HG03280 (cell line): ENCODE results near the gene PAQR4.

Source experiments
- ATAC-seq: cut with Tn5 transposase; IDR thresholded peaks from one replicate; pipeline ENCODE4 v1.9.1; 2021; ENCODE audit warnings: mild to moderate bottlenecking, moderate library complexity; ENCODE audit not compliant: unreplicated experiment

The PAQR4 gene

DNA sequence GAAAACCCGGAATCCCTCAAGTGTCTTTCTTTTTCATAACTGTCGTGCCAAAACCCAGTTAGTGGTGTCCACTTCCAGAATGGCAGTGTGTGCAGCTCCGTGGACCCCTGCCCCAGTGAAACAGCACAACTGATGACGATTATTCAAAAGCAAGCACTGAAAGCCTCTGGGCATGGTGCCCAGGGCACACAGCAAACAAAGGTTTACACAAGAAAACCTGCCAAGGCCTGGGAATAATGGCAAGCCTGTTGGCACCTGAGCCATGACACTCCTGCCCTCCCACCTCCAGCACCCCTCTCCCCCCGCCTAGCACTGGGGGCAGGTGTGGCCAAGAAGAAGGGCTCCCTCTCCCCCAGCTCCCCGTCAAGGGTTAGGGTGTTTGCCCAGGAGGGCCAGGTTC lies 8.3 kb downstream of the PAQR4 start:
- no peak for ATAC-seq

DNA sequence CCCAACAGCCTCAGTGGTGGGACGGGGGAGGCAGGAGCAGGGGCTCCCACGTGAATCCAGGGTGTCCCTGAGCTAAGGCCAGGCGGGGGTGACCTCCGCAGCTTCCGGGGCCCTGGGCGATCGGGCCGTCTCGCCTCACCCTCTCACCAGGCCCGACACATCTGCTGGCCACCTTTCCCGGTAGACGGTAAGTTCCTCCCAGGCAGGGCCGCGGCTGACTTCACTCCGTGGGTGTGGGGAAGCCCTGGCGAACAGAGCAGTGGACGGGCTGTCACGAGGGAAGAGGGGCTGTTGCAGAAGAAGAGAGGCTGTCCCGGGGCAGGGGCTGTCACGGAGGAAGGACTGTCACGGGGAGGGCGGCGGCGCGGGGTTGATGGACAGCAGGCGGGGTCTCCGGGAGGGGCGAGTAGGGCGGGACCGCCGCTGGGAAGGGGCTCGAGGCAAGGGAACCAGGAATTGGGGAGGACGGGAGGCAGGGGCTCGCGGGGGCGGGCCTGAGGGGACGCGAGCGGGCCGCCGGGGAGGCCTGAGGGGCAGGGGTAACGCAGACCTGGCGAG lies 10.6 kb downstream of the PAQR4 start:
- ATAC-seq: no peak

GRCh38 chr16:2980227-2981176 lies 11.4 kb downstream of the PAQR4 start, which contains the start of gene PKMYT1:
PKMYT1 (minus strand) TSS chr16:2980446; CDS start chr16:2979657, 789 bp downstream.
- ATAC-seq: peak; percentile 86

DNA sequence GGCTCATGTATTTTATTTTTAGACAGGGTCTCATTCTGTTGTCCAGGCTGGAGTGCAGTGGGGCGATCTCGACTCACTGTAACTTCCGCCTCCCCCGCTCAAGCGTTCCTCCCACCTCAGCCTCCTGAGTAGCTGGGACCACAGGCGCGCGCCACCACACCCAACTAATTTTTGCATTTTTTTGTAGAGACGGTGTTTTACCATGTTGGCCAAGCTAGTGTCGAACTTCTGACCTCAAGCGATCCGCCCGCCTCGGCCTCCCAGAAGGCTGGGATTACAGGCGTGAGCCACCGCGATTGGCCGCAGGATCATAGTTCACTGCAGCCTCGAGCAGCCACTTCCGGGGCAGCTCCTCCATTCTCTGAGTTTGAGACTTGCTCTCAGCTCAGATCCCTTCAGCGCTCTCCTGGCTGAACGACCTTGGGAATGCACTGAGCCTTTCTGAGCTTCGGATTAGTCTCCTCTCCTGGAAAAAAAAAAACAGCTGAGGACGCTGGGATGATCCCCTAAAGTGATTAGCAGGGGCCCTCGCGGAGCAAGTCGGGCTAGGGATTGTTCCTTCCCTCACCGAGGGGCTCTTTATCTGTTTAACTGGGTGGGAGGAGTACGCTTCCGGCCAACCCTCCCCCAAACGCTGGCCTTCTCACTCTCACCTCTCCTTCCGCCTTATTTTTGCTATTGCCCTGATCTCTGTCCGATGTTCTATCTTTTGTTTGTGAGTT lies 12.2 kb downstream of the PAQR4 start:
- no peak for ATAC-seq

DNA sequence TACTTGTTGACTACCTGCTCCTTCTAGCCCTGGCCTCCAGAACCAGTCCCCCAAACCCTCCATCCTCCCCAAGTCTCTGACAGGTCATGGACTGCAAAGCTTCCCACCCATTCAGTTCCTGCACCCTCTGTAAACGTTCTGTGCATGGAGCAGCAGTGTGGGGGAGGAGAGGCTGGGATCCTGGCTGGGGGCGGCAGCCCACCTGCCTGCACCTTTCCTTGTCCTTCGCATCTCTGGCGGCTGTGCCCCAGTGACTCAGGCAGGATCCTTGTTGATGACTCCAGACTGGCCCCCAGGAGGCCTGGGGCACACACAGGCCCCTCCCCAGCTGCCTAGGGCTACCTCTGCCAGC lies 12.7 kb downstream of the PAQR4 start:
- no peak for ATAC-seq

DNA sequence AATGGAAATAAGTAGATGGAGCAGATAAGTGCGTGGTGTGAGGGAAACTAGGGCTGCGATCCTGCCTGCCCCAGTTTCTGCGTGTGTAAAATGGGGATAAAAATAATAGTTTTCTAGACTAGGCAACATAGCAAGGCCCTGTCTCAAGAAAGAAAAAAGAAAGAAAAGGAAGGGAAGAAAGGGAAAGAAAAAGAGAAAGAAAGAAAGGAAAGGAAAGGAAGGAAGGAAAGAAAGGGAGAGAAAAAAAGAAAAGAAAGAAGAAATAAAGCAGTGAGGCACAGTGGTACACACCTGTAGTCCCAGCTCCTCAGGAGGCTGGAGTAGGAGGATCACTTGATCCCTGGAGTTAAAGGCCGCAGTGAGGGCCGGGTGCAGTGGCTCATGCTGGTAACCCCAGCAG lies 13.3 kb downstream of the PAQR4 start:
- ATAC-seq: no peak

GRCh38 chr16:2983706-2984136 lies 14.6 kb downstream of the PAQR4 start:
- ATAC-seq: peak; percentile 38

GRCh38 chr16:2985462-2985861 lies 16.3 kb downstream of the PAQR4 start:
- no peak for ATAC-seq

DNA sequence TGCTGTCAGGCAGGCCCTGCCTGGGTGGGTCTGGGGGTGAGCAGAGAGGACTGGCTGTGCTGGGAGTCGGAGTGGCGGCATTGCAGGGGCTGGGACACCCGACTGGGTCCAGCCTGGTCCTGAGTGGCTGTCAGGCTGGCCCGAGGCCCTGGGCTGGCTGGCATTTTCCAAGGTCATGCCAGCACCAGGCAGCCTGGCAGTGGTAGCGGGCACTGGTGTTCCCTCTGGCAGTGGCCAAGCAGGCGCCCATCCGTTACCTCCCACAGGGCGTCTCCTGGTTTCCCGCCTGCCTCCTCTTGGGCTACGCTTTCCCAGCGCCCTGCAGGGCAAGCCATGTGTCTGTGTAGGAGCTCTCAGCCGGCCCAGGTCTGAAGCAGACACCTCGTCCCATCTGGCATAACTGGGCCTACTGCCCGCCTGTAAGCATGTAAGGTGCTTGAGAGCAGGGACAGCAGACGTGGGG lies 16.8 kb downstream of the PAQR4 start:
- no peak for ATAC-seq

- ATAC-seq: no peak
These were observed 17.6 kb downstream of the PAQR4 start for GRCh38 chr16:2986623-2987188.

- no peak for ATAC-seq
These were observed 18.1 kb downstream of the PAQR4 start for GRCh38 chr16:2987286-2987685.

- ATAC-seq: no peak
These were observed 18.7 kb downstream of the PAQR4 start for GRCh38 chr16:2987833-2988232.

GRCh38 chr16:2988590-2989099 lies 19.5 kb downstream of the PAQR4 start:
- no peak for ATAC-seq

GRCh38 chr16:2990891-2991290 lies 21.7 kb downstream of the PAQR4 start:
- ATAC-seq: no peak

DNA sequence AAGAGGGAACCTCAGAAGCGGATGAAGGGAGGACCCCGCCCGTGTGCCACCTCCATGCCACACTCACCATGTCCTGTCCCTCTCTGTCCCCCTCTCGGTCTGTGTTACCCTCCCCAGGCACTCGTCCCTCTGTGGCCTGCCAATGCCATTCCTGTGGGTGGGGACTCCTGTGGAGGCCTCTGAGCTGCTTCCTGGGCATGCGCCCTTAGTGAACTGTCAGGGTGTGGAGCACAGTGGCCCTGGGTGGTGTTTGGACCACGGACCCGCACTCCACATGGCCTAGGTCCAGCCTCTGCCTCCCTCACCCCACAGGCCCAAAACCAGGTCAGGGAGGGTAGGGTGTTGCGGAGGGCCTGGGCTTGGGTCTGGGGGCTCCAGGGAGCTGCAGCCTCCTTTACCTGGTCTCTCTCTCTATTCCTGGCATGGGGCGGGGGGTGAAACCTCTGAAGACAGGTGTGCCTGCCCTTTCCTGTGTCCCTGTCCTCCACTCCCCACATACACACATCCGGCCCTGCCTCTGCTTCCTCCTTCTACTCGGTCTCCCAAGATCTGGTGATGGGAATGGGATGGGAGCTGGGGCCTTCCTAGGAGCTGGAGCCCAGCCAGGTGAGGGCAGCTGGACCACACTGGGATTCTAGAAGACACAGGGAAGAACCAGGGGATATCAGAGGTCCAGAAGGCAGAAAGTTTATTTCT lies 22.6 kb downstream of the PAQR4 start:
- no peak for ATAC-seq

GRCh38 chr16:2992383-2993081 lies 23.4 kb downstream of the PAQR4 start:
- ATAC-seq: no peak

- ATAC-seq: no peak
These were observed 27.1 kb downstream of the PAQR4 start for GRCh38 chr16:2996298-2996697.

- ATAC-seq: no peak
These were observed 30.8 kb downstream of the PAQR4 start for GRCh38 chr16:2999929-3000328.

DNA sequence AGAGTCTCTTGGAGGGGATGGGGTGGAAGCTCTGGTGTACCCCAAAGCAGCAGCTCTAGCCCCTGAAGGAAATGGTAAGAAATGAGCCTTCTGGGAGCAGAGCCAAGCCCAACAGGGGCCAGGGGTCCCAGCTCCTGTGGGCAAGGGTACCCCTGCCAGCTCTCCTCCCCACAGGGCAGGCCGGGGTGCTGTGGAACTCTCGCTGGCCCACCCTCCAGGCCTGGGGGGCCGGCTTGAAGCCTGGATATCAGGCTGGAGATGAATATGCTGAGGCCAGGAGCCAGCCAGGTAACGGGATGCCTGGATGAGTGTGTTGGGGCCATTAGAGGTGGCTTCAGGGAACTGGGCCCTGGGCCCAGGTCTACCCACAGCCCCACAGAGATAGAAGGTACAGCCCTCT lies 31.4 kb downstream of the PAQR4 start:
- no peak for ATAC-seq

GRCh38 chr16:3001316-3001715 lies 32.2 kb downstream of the PAQR4 start:
- ATAC-seq: no peak
